ENCODE data around the gene NYNRIN.

DNA sequence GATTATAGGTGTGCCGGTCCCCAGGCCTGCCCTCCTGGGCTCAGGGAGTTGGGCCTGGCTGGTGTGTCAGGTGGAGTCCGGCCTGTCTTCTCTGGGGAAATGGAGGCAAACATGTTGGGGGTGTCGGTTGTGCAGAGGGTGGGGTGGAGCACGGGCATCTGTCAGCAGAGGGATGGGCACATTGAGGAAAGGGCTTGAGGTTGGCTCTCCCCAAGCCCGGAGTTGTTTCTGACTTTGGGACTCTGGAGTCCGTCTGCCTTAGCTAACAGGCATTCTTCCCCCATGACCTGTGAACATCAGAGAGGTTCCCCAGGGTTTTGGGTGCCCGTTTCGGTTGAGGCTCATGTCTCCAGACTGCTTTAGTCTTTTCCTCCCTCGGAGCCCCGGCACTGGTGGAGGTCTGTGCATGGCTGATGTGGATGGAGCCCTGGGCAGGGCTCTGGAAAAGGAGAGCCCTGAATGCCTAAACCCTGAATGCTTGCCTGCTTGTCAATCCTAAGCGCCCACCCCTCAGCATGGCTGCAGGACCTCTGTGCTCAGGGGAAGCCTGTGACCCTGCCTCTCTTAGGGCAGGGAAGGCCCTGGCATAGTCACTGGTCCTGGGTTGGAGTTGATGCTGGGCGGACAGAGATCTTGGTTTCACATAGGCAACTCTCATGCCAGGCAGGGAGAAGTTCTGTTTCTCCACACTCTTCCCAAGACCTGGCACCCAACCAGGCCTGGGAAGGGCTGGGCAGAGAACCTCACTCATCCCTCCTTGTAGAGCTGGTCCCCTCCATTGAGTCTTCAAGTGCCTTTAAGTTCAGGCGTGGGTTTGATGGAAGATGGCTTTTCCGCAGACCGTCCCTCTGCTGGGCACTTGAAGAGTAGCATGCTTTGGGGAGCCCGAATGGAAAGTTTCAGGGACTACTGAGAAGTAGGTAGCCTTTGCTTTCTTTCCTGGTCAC is 12.9 kb downstream of the NYNRIN start:
- TF ChIP-seq, protein P1, sequence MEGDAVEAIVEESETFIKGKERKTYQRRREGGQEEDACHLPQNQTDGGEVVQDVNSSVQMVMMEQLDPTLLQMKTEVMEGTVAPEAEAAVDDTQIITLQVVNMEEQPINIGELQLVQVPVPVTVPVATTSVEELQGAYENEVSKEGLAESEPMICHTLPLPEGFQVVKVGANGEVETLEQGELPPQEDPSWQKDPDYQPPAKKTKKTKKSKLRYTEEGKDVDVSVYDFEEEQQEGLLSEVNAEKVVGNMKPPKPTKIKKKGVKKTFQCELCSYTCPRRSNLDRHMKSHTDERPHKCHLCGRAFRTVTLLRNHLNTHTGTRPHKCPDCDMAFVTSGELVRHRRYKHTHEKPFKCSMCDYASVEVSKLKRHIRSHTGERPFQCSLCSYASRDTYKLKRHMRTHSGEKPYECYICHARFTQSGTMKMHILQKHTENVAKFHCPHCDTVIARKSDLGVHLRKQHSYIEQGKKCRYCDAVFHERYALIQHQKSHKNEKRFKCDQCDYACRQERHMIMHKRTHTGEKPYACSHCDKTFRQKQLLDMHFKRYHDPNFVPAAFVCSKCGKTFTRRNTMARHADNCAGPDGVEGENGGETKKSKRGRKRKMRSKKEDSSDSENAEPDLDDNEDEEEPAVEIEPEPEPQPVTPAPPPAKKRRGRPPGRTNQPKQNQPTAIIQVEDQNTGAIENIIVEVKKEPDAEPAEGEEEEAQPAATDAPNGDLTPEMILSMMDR (IDR thresholded peaks at IDR 0.05), result peak in 1 of 3 donors; percentile 32
- no peak for TF ChIP-seq POLR2A (IDR thresholded peaks at IDR 0.05)
- no peak for TF ChIP-seq EP300 (IDR thresholded peaks at IDR 0.05)

Data from ovary (tissue), 3 donors.